GM19455 (cell line): ENCODE results near the gene BTLA.
A peak's percentile ranks its signal among the peaks of the same experiment; 100 is the strongest.
"Not testable (repeated sequence)": the region's sequence is repeated elsewhere in the genome, so short reads cannot be mapped to it uniquely, and the experiment has no call there.

ENCODE experiments used
- ATAC-seq: cut with Tn5 transposase; IDR thresholded peaks from one replicate; pipeline ENCODE4 v1.9.1; 2021; ENCODE audit not compliant: unreplicated experiment

Gene BTLA

DNA sequence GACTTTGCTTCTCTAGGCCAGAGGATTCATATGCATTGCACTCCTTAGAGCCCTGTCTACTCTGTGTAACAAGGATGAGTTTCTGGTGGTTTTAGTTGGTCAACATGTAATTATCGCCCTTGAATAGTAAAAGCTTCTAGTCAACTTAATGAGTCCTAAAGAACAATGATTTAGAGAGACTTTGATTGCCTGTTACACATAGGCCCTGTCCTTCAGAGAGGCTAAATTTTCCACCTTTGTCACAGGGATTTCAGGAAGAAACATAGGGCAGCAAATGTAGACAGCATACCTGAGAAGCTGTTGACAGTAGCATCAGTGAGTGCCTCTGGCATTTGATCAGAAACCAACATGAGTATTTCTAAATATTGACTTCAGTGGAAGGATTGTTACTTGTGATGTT is 7.1 kb downstream of the BTLA start:
- no peak for ATAC-seq

DNA sequence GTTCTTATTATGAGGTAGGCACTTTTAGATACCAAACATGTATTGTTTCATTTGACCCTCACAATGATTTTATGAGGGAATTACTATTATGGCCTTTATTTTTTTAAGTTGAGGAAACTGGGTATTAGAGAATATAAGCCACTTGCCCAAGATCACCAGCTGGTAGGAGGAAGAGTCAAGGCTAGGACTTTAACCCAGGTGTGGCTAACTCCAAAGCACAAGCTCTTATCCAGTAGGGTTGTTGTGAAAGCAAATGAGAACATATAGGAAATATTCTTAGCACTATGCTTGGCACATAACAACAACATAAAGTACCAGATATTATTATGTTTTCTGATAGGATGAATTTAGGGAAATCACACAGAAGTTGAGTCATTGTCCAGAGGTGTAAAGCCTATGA is 7.9 kb downstream of the BTLA start:
- no peak for ATAC-seq

DNA sequence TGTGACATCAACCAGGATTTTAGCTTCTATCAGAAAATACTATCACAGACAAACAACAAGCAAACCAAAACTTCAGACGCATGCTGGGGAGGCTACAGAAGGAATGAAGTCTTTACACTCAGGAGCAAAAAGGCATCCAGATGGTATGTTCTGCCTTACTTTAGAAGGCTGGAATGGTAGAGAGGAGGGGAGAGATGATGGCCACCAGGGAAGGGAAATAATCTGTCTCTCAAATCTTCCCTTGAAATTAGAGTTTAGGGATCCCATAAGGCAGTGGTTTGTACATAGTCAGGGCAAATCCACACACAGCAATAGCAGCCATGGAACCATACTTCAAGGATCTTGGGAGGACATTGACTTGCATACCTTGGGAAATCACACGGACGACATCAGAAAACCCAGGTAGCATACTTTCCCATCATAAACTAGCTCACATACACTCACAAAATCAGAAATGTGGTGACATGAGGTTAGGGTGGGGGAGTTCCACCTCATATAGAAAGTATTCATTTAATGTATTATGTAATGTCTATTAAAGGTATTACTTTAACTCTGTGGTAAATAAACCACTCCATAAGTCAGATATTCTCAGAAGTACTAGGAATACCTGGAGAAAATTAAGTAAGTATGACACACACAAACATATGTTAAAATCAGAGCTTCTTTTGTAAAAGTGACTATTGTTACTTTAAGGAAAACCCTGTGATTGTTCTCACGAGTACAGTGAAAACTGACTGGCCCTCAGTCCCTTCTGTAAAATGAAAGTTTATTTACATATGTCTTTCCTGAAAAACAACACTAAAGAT is 9.4 kb downstream of the BTLA start:
- no peak for ATAC-seq

DNA sequence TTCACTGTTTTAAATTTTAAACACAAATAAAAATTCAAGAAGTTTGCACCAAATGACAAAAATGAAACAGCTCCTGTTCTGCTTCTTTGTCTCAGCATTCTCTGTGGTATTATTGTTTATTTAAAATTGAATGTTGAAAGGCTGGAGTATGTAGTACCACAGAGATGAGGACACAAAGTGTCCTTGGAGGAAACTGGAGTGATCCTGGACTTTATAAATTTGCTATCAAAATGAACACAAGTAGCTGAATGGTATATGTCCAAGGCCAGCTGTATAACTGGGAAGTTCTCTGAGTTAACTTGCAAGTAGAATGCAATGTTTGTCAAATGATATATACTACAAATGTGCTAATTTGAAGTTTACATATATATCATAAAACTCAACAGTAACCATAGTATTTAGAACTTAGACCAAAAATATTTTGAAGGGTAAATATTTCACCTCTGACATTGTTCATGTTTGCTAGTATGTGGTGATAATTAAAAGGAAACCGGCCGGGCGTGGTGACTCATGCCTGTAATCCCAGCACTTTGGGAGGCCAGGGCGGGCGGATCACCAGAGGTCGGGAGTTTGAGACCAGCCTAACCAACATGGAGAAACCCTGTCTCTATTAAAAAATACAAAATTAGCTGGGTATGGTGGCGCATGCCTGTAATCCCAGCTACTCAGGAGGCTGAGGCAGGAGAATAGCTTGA is 12.3 kb downstream of the BTLA start:
- no peak for ATAC-seq

DNA sequence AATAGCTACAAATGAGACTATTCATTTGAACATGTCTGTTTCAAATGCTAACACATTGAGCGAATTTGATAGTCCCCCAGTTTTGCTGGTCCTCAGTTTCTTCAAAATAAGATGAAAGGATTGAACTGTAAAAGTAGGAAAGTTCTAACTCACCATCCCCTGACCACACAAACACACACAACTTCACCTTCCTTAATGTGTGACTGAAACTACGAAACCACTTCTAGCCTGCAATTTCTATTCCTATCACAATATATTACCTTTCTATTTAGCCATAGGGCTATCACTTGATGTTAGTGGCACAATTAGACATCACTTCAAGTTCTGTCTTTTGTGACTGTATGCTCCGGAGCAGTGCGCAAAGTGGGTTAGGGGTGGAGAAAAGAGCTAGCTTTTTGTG is 14.9 kb downstream of the BTLA start:
- ATAC-seq = no peak

DNA sequence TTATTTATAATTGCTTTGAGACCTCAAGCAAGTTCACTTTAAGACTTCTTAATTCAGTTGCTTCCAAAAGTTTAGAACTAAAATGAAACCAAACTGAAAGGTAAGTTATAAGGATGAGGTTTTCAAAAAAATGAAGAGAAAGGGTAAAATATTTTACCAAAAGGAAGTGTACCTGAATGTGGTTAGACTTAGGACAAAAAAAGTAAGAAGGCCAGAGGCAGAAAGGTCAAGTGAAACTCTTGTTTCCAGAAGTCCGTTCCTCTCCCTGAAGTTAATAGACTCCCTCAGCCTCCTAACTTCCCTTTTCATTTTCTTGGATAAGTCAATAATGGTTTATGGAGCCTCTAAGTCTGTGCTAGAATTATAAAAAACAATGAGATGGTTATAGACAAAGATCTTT is 16.6 kb downstream of the BTLA start:
- no peak for ATAC-seq

DNA sequence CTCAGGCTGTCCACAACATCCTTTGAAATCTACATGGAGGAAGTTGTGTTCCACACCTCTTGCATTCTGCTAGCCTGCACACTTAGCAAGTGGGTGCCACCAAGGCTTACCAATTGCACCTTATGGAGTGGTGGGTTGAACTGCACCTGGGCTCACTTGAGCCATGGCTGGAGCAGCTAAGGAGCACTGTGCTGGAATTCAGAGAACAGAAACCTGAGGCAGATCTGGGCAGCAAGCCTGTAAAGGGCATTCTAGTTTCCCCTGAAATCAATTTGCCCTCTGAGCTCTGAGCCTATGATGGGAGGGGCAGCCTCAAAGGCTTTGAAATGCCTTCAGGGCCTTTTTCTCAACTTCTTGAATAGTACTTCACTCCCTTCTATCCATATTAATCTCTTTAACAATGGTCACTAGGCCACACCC is 18.0 kb downstream of the BTLA start:
- no peak for ATAC-seq

DNA sequence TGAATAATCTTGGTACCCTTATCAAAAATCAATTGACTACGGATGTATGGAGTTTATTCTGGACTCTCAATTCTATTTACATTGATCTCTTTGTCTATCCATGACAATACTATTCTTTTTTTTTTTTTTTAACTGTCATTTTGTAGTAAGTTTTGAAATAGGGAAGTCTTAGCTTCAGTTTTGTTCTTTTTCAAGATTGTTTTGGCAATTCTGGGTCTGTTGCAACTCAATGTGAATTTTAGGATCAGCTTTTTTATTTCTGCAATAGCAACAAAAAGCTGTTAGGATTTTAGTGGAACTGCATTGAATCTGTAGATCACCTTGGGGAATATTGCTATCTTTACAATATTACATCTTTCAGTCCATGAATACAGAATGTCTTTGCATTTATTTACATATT is 21.4 kb downstream of the BTLA start:
- ATAC-seq = no peak

DNA sequence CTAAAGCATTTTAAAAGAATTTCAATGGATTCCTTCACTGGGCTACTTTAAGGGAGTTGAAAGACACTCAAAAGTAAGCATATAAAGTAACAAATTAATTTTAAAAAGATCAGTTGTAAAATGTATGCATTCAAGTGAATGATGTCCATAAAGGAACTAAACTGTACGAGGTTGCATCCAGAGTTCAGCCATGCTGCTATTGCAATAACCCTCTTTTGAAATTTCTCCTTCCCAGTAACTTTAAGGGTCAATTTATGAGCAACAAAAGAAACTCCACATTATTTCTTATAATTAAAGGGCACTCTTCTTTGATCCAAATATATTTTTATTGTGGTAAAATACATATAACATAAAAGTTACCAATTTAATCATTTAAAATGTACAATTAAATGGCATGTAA is 22.9 kb downstream of the BTLA start:
- no peak for ATAC-seq

DNA sequence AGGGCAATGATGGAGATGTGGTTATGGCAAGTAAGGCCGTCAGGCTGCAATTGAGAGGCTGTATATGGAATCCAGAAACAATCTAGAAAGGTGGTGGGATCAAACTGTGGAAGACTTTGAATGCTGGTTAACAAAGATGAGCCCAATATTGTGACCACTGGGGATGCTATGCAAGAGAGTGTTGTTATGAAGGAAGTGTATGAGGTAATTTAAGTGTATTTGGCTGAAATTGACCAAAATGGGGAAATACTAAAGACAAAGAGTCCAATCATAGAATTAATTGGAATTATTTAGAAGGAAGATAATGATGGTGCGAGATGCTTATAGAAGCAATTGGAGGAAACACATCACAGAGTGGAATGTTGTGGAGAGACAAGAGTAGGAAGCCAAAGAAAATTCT is 24.5 kb downstream of the BTLA start:
- no peak for ATAC-seq

DNA sequence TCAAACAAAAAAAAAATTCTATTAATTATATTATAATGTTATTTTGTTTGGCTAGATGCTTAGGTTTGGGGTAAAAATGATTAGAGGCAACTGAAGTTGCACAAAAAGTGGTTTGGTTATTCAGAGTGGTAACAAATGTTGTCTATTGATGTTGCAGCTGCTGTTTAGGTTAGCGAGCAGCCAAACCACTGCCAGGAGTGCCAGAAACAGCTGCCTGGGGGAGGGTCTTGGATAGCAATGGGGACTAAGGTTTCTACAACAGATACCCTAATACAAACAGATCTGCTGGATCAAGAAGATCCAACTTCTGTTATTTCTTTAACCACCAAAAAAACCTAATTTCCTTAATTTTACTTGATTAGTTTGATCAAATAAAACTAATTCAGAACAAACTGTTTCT is 26.6 kb downstream of the BTLA start:
- no peak for ATAC-seq

DNA sequence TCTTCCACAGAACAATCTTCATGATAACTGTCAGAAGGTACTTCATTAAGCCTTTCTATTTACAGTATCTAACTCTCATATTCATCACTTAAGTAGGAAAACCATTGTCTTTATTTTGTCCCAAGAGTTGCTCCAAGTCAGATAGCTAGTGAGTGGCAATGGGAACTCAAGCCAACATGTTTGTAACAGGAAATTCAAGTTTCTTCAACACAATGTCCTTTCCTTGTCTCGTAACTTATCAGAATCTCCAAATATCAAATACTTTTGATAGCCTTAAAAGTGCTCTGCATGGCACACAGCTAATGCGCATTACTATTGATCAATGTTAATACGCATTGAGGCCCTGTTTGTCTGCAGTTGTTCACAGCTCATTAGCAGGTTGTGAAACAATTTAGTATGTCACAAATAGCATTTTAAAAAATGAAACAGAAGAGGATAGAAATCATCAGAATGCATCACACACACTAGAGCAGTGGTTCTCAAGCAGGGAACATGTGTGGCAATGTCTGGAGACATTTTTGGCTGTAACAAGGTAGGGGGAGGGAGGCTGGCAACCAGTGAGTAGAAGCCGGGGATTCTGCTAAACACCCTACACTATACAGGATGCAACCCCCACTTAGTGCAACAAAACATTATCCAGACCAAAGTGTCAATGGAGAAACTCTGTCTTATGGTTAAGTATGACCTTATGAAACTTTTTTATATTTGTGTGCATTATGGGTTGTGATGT is 27.5 kb downstream of the BTLA start:
- no peak for ATAC-seq

DNA sequence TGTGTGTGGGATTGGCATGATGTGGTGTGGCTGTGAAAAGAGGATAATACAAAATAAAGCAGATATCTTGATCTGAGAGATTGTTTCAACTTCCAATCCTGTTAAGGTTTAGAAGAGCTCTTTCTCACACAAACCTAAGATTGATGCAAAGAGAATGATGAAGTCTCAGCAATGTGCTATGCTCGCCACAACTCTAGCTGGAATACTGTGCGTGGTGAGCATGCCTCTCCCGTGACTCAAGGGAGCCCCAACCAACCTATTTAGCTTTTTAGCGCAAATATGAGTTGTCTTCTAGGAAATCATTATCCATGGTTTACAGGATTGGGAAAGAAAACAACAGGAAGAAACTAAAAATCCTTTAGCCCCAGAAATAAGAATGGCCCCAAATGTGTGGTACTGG is 28.5 kb downstream of the BTLA start:
- ATAC-seq = no peak

DNA sequence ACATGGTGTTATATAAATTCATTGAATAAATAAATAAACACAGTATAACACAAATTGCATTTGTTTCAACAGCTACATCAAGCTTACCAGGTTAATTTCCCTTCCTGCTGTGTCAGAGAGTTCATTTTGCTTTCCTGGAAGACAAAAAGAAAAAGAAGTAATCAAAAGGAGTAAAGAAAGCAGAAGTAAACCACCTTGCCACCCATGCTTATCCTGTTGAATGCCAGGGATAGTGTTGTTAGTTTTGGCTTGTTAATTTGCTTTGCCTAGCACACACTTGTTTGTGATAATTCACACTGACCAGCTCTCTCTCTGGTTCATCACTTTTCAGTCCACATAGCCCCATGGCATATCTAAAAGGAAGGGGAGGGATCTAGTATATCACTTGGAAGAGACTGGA is 29.6 kb downstream of the BTLA start:
- ATAC-seq = no peak

DNA sequence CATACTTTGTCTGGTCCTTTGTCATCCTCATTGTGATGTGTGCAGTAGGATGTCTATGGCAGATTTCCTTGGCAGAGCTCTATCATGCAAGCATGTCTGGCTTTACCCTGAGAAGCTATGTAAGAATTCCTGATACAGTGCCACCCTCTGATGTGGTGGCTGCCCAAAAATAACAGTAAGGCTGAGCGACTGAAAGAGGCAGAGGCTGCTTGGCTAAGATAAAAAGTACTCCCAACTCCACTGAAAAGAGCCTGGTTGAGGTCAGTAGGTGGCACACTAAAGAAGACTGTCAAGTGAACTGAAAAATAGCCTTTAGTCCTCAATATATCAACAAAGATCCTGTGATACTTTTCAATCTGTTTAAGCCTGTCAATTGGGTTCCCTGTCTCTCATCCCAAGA is 31.7 kb downstream of the BTLA start:
- no peak for ATAC-seq

DNA sequence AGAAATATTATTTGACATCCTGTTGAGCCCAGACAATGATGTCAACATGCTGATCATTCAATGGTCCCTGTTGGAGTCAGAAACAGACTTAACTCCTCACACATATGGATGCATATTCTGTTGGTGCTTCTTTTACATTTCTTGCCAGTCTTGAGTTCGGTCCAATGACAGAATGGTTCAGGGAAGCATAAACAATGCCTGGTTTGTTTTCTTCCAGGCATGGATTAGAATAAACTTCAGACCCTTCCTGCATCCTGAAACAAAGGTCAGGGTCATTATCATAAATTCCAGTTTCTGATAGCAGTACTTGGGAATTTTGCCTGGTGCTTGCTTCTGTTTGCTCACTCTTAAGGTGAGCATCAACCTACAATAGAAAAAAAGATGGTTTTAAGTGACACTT is 33.3 kb downstream of the BTLA start:
- ATAC-seq = no peak

DNA sequence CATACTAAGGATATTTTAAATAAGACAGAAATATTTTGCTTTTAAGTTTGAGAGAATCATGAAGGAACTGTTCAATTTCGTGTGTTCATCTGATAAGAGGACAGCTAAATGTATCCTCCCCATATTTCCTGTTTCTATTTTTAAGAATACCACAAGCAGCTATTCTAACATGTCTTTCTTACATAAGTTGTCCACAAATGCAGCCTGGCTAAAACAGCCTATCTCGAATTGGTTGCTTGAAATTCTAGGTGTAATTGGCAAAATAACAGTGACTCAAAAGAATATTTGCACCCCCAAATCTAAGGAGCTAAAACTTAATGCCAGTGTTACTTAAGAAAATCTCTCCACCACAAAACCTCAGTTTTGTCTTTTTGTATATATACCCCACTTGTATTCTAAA is 35.0 kb downstream of the BTLA start:
- ATAC-seq = peak; percentile 56

DNA sequence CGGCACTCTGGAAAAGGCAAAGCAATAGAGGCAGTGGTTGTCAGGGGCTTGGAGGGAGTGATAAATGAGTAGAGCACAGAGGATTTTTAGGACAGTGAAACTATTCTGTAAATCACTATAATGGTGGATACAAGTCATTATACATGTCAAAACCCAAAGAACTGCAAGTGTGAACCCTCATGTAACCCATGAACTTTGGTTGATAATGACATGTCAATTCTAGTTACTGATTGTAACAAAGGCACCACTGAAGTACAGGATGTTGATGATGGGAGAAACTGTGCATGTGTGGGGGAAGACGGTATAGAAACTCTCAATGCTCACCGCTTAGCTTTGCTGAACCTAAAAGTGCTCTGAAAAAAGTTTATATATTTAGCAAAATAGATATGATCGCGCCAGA is 36.0 kb downstream of the BTLA start:
- ATAC-seq = no peak

DNA sequence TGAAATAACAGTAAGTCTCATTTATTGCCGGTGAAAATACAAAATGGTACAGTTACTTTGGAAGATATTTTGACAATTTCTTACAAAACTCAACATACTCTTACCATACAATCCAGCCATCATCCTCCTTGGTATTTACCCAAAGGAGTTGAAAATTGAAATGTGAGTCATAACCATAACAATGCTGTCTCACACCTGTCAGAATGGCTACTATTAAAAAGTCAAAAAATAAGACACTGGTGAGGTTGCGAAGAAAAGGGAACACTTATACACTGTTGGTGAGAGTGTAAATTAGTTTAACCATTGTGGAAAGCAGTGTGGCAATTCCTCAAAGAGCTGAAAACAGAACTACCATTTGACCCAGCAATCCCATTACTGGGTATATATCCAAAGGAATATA is 37.5 kb downstream of the BTLA start:
- not testable (repeated sequence) for ATAC-seq

DNA sequence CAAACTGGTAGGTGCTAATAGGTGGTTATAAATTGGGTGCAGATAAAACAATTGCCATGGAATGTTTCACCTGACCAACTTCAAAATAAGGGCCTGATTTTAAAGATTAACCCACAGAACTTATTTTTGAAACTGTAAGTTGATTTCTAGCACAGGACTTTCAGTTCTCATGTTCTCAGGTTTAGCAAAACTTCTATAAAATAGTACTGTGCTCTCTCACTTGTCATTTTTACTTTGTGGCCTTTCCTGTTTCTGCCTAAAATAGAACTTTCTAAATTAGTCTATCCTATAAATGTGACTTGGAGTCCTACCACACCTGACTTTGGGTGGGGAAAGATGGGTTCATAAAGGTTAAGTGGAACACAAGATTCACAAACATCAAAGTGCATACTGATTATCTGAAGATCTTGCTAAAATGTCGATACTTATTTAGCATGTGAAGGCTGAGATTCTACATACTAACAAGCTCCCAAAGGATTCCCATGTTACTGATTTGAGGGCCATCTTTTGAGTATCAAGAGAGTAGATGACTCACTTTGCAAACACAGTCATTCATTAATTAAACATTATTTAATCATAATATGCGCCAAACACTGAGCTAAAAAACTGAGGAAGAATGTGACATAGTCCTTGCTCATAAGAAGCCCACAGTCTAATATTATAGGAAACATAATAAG is 38.6 kb downstream of the BTLA start:
- peak; percentile 57 for ATAC-seq

DNA sequence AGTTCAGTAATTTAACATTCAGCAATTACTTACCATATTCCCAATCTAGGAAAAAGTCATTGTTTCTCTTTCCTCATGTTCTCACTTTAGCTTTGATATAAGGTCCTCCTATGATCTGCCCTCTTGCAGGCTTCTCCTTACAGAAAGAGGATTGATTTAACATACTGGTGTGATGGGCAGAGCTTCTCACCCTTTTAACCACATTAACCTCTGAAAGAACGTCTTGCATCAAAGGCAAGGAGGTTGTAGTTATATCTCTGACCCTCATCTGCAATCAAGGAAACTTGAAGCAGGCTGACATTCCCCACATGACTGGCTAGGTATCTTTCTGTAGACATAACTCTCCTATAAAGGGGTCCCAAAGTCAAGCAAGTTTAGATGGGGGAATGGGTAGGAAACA is 39.5 kb downstream of the BTLA start:
- ATAC-seq = peak; percentile 40

DNA sequence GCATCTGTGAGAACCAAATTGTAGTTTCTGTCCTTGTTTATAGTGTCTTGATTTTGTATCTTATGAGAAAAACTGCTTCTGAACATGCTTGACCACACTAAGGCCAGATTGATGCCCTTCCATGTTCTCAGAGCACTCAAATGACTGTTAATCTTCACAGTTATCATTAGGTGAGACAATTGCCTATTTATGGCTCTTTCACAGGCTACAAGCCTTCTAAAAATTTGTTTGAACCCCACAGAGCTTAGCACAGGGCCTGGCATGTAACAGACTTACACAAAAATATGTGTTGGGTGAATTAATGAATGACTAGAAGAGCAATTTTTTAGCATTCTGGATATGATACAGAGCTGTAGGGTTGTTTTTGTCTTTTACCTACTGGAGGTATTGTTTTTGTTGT is 43.1 kb downstream of the BTLA start:
- ATAC-seq = no peak
